Mesendoderm (in vitro differentiated cells): ENCODE measurements around the gene IL6R.
"Not testable (repeated sequence)": the region's sequence is repeated elsewhere in the genome, so short reads cannot be mapped to it uniquely, and the experiment has no call there.

Source experiments
- DNase-seq: peaks from one replicate; pipeline ENCODE4 v3.0.0; 2013
- H2AK5ac ChIP-seq: 2 replicates; pipeline ENCODE4 v1.6.1; 2013; ENCODE audit warnings: low read length, inconsistent platforms
- H2BK120ac ChIP-seq: 2 replicates; pipeline ENCODE4 v1.6.1; 2013; ENCODE audit warnings: low read depth, mild to moderate bottlenecking, low read length, moderate library complexity, mixed read lengths
- H2BK15ac ChIP-seq: replicated peaks from 2 replicates; pipeline ENCODE4 v1.6.1; 2013; ENCODE audit warnings: low read depth, mild to moderate bottlenecking, moderate library complexity
- H2BK5ac ChIP-seq: 2 replicates; pipeline ENCODE4 v1.6.1; 2013; ENCODE audit warnings: low read length, inconsistent platforms
- H3K18ac ChIP-seq: 2 replicates; pipeline ENCODE4 v1.6.1; 2013; ENCODE audit warnings: mild to moderate bottlenecking, low read length, mixed read lengths
- H3K23ac ChIP-seq: one replicate; pipeline ENCODE4 v1.6.1; 2013; ENCODE audit warnings: low read length
- H3K27ac ChIP-seq: 2 replicates; pipeline ENCODE4 v1.5.1; 2013; ENCODE audit warnings: low read depth, mild to moderate bottlenecking, inconsistent platforms, low read length, moderate library complexity
- H3K27me3 ChIP-seq: 2 replicates; pipeline ENCODE4 v1.6.1; 2013; ENCODE audit warnings: low read length, control low read depth, mild to moderate bottlenecking, inconsistent platforms; ENCODE audit not compliant: insufficient read depth, poor library complexity
- H3K36me3 ChIP-seq: 2 replicates; pipeline ENCODE4 v1.6.1; 2013; ENCODE audit warnings: low read length, inconsistent platforms; ENCODE audit not compliant: control insufficient read depth, insufficient read depth
- H3K4ac ChIP-seq: one replicate; pipeline ENCODE4 v1.6.1; 2013; ENCODE audit warnings: low read depth, mild to moderate bottlenecking, low read length, moderate library complexity
- H3K4me1 ChIP-seq: 2 replicates; pipeline ENCODE4 v1.6.1; 2013; ENCODE audit warnings: low read depth, low read length, inconsistent platforms; ENCODE audit not compliant: control insufficient read depth
- H3K4me2 ChIP-seq: 2 replicates; pipeline ENCODE4 v1.6.1; 2013; ENCODE audit warnings: low read length
- H3K4me3 ChIP-seq: 2 replicates; pipeline ENCODE4 v1.5.1; 2013; ENCODE audit warnings: mild to moderate bottlenecking, low read length
- H3K56ac ChIP-seq: one replicate; pipeline ENCODE4 v1.6.1; 2013; ENCODE audit warnings: low read length
- H3K79me1 ChIP-seq: 2 replicates; pipeline ENCODE4 v1.6.1; 2013; ENCODE audit warnings: low read length, inconsistent platforms
- H3K79me2 ChIP-seq: 2 replicates; pipeline ENCODE4 v1.6.1; 2013; ENCODE audit warnings: mild to moderate bottlenecking, low read length; ENCODE audit not compliant: control insufficient read depth, insufficient read depth
- H3K9ac ChIP-seq: 2 replicates; pipeline ENCODE4 v1.6.1; 2013; ENCODE audit warnings: low read length, inconsistent platforms
- H4K5ac ChIP-seq: one replicate; pipeline ENCODE4 v1.6.1; 2013; ENCODE audit warnings: low read length
- H4K8ac ChIP-seq: one replicate; pipeline ENCODE4 v1.6.1; 2013; ENCODE audit warnings: low read depth, mild to moderate bottlenecking, control low read depth, low read length, moderate library complexity
- WGBS: extraction: QIAGEN DNeasy Blood & Tissue Kit; methylation state at CpG from one replicate; pipeline ENCODE4 v1.1.7; 2013; ENCODE audit warnings: low lambda C conversion rate, missing lambda C conversion rate; ENCODE audit not compliant: insufficient coverage; ENCODE audit errors: extremely low coverage; 5-methylcytosine and 5-hydroxymethylcytosine counted together

IL6R gene

GRCh38 chr1:154486756-154487155 lies 81.6 kb downstream of the IL6R start:
- not testable (repeated sequence) for H3K36me3 ChIP-seq, H3K4me3 ChIP-seq, H3K23ac ChIP-seq, H3K4me1 ChIP-seq, H3K4ac ChIP-seq, H2AK5ac ChIP-seq, H3K79me2 ChIP-seq, H3K27me3 ChIP-seq, H3K4me2 ChIP-seq, H2BK15ac ChIP-seq, H3K27ac ChIP-seq, H3K18ac ChIP-seq, DNase-seq, H2BK120ac ChIP-seq, H3K56ac ChIP-seq, H3K9ac ChIP-seq, H4K5ac ChIP-seq, H4K8ac ChIP-seq, H2BK5ac ChIP-seq, H3K79me1 ChIP-seq
- WGBS: no CpG with 5 or more reads among the region's 5 CpGs

GRCh38 chr1:154488922-154489321 lies 83.8 kb downstream of the IL6R start:
- no CpG with 5 or more reads among the region's 20 CpGs for WGBS
- Histone ChIP-seq H3K9ac (no peak overlapping the region), H2BK15ac (no peak overlapping the region), H3K4me2 (no peak overlapping the region), H3K27ac (no peak overlapping the region), H2BK120ac (no peak overlapping the region), H3K4ac (no peak overlapping the region), H3K79me1 (no peaks in the 10 kb centered on the region), H3K4me1 (peaks cover 5% of the 10 kb centered on the region), H3K79me2 (no peaks in the 10 kb centered on the region), H2AK5ac (no peak overlapping the region), H3K56ac (no peak overlapping the region), H3K36me3 (no peaks in the 10 kb centered on the region), H4K8ac (no peak overlapping the region), H3K18ac (no peak overlapping the region), H2BK5ac (no peak overlapping the region), H3K27me3 (no peaks in the 10 kb centered on the region), H3K23ac (no peak overlapping the region), H4K5ac (no peak overlapping the region), H3K4me3 (no peak overlapping the region)
- no peak for DNase-seq

GRCh38 chr1:154489695-154490274 lies 84.6 kb downstream of the IL6R start:
- Histone ChIP-seq H3K56ac (no peak overlapping the region), H3K23ac (no peak overlapping the region), H2BK120ac (no peak overlapping the region), H2BK15ac (no peak overlapping the region), H3K4me3 (no peak overlapping the region), H3K4me2 (no peak overlapping the region), H3K27ac (no peak overlapping the region), H2BK5ac (no peak overlapping the region), H3K79me1 (no peaks in the 10 kb centered on the region), H2AK5ac (no peak overlapping the region), H3K79me2 (no peaks in the 10 kb centered on the region), H3K27me3 (no peaks in the 10 kb centered on the region), H4K5ac (no peak overlapping the region), H3K18ac (no peak overlapping the region), H3K4me1 (peaks cover 5% of the 10 kb centered on the region), H3K9ac (no peak overlapping the region), H4K8ac (no peak overlapping the region), H3K36me3 (no peaks in the 10 kb centered on the region), H3K4ac (no peak overlapping the region)
- DNase-seq: no peak
- no CpG with 5 or more reads among the region's 5 CpGs for WGBS

GRCh38 chr1:154490317-154490716 lies 85.2 kb downstream of the IL6R start:
- Histone ChIP-seq H4K5ac (no peak overlapping the region), H3K27ac (no peak overlapping the region), H3K18ac (no peak overlapping the region), H3K4me1 (peaks cover 5% of the 10 kb centered on the region), H3K27me3 (no peaks in the 10 kb centered on the region), H3K4ac (no peak overlapping the region), H3K4me2 (no peak overlapping the region), H3K4me3 (no peak overlapping the region), H4K8ac (no peak overlapping the region), H3K79me2 (no peaks in the 10 kb centered on the region), H3K36me3 (no peaks in the 10 kb centered on the region), H2BK5ac (no peak overlapping the region), H3K23ac (no peak overlapping the region), H2BK120ac (no peak overlapping the region), H3K79me1 (no peaks in the 10 kb centered on the region), H3K9ac (no peak overlapping the region), H2AK5ac (no peak overlapping the region), H2BK15ac (no peak overlapping the region), H3K56ac (no peak overlapping the region)
- DNase-seq: no peak
- no CpG with 5 or more reads among the region's 1 CpG for WGBS

GRCh38 chr1:154492115-154492514 lies 87.0 kb downstream of the IL6R start:
- H3K79me1 ChIP-seq: no peaks in the 10 kb centered on the region
- H4K5ac ChIP-seq: no peak overlapping the region
- H2BK5ac ChIP-seq: no peak overlapping the region
- peaks cover 6% of the 10 kb centered on the region for H3K4me1 ChIP-seq
- H3K4me3 ChIP-seq: no peak overlapping the region
- no peak overlapping the region for H3K27ac ChIP-seq
- H3K9ac ChIP-seq: no peak overlapping the region
- no peak overlapping the region for H2AK5ac ChIP-seq
- no peak overlapping the region for H4K8ac ChIP-seq
- no peak overlapping the region for H2BK15ac ChIP-seq
- H3K23ac ChIP-seq: no peak overlapping the region
- no peak overlapping the region for H3K18ac ChIP-seq
- no peak overlapping the region for H3K4me2 ChIP-seq
- no peak for DNase-seq
- H3K79me2 ChIP-seq: no peaks in the 10 kb centered on the region
- no peak overlapping the region for H2BK120ac ChIP-seq
- H3K27me3 ChIP-seq: no peaks in the 10 kb centered on the region
- WGBS: no CpG with 5 or more reads among the region's 4 CpGs
- H3K36me3 ChIP-seq: no peaks in the 10 kb centered on the region
- H3K56ac ChIP-seq: peak overlapping the region; percentile 10
- H3K4ac ChIP-seq: no peak overlapping the region

GRCh38 chr1:154493276-154493675 lies 88.1 kb downstream of the IL6R start:
- WGBS: no CpG with 5 or more reads among the region's 8 CpGs
- no peaks in the 10 kb centered on the region for H3K79me2 ChIP-seq
- no peak overlapping the region for H3K27ac ChIP-seq
- H3K4me3 ChIP-seq: no peak overlapping the region
- H2BK120ac ChIP-seq: no peak overlapping the region
- H3K18ac ChIP-seq: no peak overlapping the region
- no peaks in the 10 kb centered on the region for H3K27me3 ChIP-seq
- H2AK5ac ChIP-seq: no peak overlapping the region
- no peak overlapping the region for H3K56ac ChIP-seq
- H3K4ac ChIP-seq: no peak overlapping the region
- H3K36me3 ChIP-seq: no peaks in the 10 kb centered on the region
- no peak overlapping the region for H2BK15ac ChIP-seq
- no peak overlapping the region for H2BK5ac ChIP-seq
- H3K9ac ChIP-seq: no peak overlapping the region
- H3K79me1 ChIP-seq: no peaks in the 10 kb centered on the region
- DNase-seq: peak; percentile 71
- no peak overlapping the region for H3K23ac ChIP-seq
- H3K4me2 ChIP-seq: no peak overlapping the region
- no peak overlapping the region for H4K5ac ChIP-seq
- H3K4me1 ChIP-seq: peaks cover 7% of the 10 kb centered on the region
- no peak overlapping the region for H4K8ac ChIP-seq
